ENCODE measurements around the gene SLC46A2.

GRCh38 chr9:112870556-112870955 lies 20.1 kb downstream of the SLC46A2 start:
- no peak for TF ChIP-seq EZH2phosphoT487 (IDR thresholded peaks at IDR 0.05; ENCODE audit: borderline replicate concordance, low read depth, low read length)
- TF ChIP-seq CTCF (conservative IDR thresholded peaks at IDR 0.05; ENCODE audit: low read length): no peak

Measured in OCI-LY7 (cell line).